Cardiac muscle cell (in vitro differentiated cells and primary cell): ENCODE measurements around the gene MOSMO. TPM values are rescaled to one million over a fixed set of nuclear protein-coding genes. Genes with fewer than 3 reads are reported as not detected.

Experiments
- DNase-seq, 2 donors: peaks; one replicate each; pipeline versions ENCODE4 v3.0.0 to v3.0.0-alpha.2; 2010 to 2017; ENCODE audit warnings: low read depth in 1 of 2, low spot score in 1 of 2
- H3K27ac ChIP-seq: fragments of 200-600 bp; sonication (generic); 2 replicates; pipeline ENCODE4 v1.5.1; 2016
- H3K27me3 ChIP-seq: fragments of 200-600 bp; sonication (generic); 2 replicates; pipeline ENCODE4 v1.6.0; 2016; ENCODE audit warnings: control low read depth
- H3K36me3 ChIP-seq: fragments of 200-600 bp; sonication (generic); 2 replicates; pipeline ENCODE4 v1.5.1; 2016; ENCODE audit warnings: control low read depth
- H3K4me1 ChIP-seq: fragments of 200-600 bp; sonication (generic); 2 replicates; pipeline ENCODE4 v1.8.1; 2017; ENCODE audit warnings: low read depth, mild to moderate bottlenecking, mixed run types
- H3K4me3 ChIP-seq: fragments of 200-600 bp; sonication (generic); 2 replicates; pipeline ENCODE4 v1.5.1; 2016; ENCODE audit warnings: mild to moderate bottlenecking
- H3K9me3 ChIP-seq: fragments of 200-600 bp; sonication (generic); 2 replicates; pipeline ENCODE4 v1.5.1; 2017; ENCODE audit warnings: low read depth, mild to moderate bottlenecking, control low read depth
- CTCF ChIP-seq: IDR thresholded peaks from 2 replicates; pipeline ENCODE4 v1.5.1; 2012; ENCODE audit warnings: low read depth, mild to moderate bottlenecking, low read length
- polyA plus RNA-seq: library from polyadenylated mRNA; unstranded; fragments of >200 nt; fragmentation: Nextera tagmentation; extraction: Ambion mirVana; gene quantifications from 2 replicates; pipeline ENCODE4 v1.2.1, GENCODE V29; 2016
- total RNA-seq: library from RNA; depleted of rRNA; stranded (reverse); fragments of >200 nt; gene quantifications from 2 replicates; pipeline ENCODE4 v1.2.3, GENCODE V29; 2016

MOSMO gene
- total and polyA plus RNA-seq, 2 experiments from 2014 or later, result 7.0 to 14.7 TPM

- DNase-seq, result no peak
- Histone ChIP-seq H3K4me3 (no peak overlapping the region), H3K27me3 (no peaks in the 10 kb centered on the region), H3K27ac (no peak overlapping the region), H3K9me3 (no peaks in the 10 kb centered on the region), H3K36me3 (no peaks in the 10 kb centered on the region), H3K4me1 (peaks cover 16% of the 10 kb centered on the region)
- TF ChIP-seq CTCF, result no peak
These were observed 56.1 kb downstream of the MOSMO start for GRCh38 chr16:22063888-22064467.

DNA sequence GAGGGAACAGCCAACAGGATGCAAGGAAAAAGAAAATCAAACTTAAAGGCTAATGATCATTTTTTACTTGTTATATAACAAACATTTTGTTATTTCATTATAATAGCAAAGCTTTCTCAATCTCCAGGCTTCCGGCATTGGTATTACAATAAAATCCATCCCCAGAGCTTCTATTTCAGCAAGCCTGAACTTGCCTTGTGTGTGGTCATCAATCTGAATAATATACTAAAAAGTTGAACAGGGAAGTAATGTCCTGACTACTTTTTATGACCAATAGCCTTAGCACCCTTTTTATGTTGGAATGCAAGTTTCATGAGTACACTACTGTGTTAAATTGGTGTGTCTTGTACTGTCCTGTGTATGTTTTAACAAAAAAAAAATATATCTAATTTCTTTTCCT, 57.3 kb downstream of the MOSMO start:
- Histone ChIP-seq H3K27me3 (no peaks in the 10 kb centered on the region), H3K9me3 (no peaks in the 10 kb centered on the region), H3K4me1 (peaks cover 16% of the 10 kb centered on the region), H3K4me3 (no peak overlapping the region), H3K27ac (no peak overlapping the region), H3K36me3 (no peaks in the 10 kb centered on the region)
- DNase-seq, result no peak
- no peak for TF ChIP-seq CTCF

DNA sequence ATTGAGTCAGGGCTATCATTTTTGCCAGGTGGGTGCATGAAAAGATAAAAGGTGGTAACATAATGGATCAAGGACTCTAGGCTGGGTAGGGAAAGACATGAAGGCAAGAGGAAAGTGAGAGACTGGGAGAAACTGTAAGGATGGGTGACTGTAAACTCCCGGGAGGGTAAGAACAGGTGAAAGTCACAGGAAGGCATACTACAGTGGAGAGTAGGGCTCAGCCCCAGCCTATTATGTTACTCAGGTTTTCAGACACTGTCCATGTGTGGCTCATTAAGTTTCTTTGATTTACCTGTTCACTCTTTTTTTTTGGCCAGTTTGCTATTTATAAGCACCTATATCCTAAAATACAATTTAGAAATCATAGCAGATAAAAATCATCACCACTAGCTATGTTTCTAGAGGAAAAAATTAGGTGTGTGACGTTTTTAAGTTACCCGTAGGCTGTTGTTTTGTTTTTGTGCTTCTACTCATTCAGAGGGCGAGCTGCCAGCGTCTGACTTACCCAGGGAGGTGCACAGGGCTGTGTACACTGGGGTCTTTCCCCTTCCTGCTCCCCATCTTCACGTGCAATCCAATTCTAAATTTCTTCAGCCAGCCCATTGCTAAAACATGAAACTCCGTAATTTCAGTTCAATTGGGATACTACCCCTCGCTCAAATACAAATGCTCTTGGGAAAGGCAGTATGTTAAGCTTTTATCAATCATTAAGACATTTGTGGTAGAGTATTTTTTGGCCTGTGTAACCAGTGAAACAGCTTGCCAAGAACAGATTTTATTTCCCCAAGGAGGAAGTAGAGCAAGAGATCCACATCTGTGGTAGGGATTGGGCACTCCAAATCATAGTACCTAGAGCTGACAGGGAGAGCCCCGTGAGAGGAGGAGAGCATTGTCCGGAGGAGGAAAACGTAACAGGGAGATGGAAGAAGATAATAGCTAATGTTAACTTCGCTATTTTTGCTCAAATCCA, 62.7 kb downstream of the MOSMO start:
- peak in 1 of 2 donors; percentile 63 for DNase-seq
- Histone ChIP-seq H3K9me3 (no peaks in the 10 kb centered on the region), H3K4me1 (no peaks in the 10 kb centered on the region), H3K36me3 (no peaks in the 10 kb centered on the region), H3K27me3 (no peaks in the 10 kb centered on the region), H3K27ac (no peak overlapping the region), H3K4me3 (no peak overlapping the region)
- no peak for TF ChIP-seq CTCF

DNA sequence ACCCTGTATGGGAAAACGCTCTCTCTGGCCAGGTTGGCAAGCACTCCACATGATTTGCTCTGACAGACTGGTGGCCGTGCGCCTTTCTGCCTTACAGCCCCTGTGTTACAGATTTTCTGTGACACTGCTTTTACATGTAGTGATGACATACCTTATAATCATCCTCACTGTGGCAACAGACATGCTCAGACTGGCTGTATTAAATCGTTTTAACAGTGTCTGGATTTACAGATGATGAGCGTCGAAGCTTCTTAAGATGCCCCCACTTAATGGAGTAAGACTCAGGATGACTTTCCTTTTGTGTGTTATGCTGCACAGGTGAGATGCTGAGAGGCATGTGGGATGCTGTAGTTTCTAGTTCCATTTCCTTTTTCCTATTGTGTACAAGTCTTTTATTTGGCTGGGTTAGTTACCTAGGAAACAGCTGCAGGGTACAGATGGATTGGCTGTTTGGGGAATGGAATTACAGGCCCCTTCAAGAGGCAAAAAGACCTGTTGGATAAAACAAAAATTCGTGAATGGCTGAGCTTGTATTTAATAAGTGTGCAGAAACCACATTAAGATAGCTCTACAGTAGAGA, 63.5 kb downstream of the MOSMO start:
- Histone ChIP-seq H3K4me3 (no peak overlapping the region), H3K36me3 (peaks cover 6% of the 10 kb centered on the region), H3K9me3 (no peaks in the 10 kb centered on the region), H3K4me1 (no peaks in the 10 kb centered on the region), H3K27me3 (no peaks in the 10 kb centered on the region), H3K27ac (no peak overlapping the region)
- no peak for TF ChIP-seq CTCF
- DNase-seq, result peak in 1 of 2 donors; percentile 6

- Histone ChIP-seq H3K4me3 (no peak overlapping the region), H3K27ac (no peak overlapping the region), H3K27me3 (no peaks in the 10 kb centered on the region), H3K36me3 (peaks cover 7% of the 10 kb centered on the region), H3K9me3 (no peaks in the 10 kb centered on the region), H3K4me1 (no peaks in the 10 kb centered on the region)
- no peak for TF ChIP-seq CTCF
- peak in 1 of 2 donors; percentile 12 for DNase-seq
These were observed 65.4 kb downstream of the MOSMO start for GRCh38 chr16:22073350-22073749.
